Measurements from ENCODE around the gene BPIFB1.

Gene BPIFB1

DNA sequence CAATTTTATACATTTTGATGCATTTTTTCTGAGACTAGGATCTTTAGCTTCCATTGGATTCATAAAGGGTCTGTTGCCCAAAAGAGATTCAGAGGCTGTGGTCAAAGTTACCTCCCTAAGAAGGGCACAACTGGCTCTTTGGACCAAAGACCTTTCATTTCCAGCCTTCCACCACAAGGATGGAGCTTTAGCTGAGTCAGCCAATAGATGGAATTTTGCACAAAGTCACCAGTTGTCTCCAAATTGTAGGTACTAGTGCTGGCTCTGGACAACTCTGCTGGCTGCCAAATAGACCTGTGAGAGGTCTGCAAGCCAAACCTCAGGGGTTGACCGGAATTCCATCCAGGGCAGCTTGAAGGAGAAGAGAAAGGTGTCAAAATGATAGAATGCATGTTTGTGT lies 46.7 kb upstream of the BPIFB1 start:
- Histone ChIP-seq H3K4me3 (replicated peaks; ENCODE audit: insufficient read depth, low read length) (no peak overlapping the region), H3K27ac (replicated peaks) (no peak overlapping the region), H3K27me3 (ENCODE audit: insufficient read depth, poor library complexity, severe bottlenecking) (peaks cover 2% of the 10 kb centered on the region)
- TF ChIP-seq, protein P1, sequence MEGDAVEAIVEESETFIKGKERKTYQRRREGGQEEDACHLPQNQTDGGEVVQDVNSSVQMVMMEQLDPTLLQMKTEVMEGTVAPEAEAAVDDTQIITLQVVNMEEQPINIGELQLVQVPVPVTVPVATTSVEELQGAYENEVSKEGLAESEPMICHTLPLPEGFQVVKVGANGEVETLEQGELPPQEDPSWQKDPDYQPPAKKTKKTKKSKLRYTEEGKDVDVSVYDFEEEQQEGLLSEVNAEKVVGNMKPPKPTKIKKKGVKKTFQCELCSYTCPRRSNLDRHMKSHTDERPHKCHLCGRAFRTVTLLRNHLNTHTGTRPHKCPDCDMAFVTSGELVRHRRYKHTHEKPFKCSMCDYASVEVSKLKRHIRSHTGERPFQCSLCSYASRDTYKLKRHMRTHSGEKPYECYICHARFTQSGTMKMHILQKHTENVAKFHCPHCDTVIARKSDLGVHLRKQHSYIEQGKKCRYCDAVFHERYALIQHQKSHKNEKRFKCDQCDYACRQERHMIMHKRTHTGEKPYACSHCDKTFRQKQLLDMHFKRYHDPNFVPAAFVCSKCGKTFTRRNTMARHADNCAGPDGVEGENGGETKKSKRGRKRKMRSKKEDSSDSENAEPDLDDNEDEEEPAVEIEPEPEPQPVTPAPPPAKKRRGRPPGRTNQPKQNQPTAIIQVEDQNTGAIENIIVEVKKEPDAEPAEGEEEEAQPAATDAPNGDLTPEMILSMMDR (IDR thresholded peaks at IDR 0.05; ENCODE audit: insufficient read depth, low read length): no peak
- TF ChIP-seq GABPA (IDR thresholded peaks at IDR 0.05; ENCODE audit: low read depth) (no peak), SPI1 (IDR thresholded peaks at IDR 0.05; ENCODE audit: borderline replicate concordance, low read depth) (no peak), POLR2AphosphoS5 (IDR thresholded peaks at IDR 0.05; ENCODE audit: low read depth) (no peak)
- TF ChIP-seq, protein P2, sequence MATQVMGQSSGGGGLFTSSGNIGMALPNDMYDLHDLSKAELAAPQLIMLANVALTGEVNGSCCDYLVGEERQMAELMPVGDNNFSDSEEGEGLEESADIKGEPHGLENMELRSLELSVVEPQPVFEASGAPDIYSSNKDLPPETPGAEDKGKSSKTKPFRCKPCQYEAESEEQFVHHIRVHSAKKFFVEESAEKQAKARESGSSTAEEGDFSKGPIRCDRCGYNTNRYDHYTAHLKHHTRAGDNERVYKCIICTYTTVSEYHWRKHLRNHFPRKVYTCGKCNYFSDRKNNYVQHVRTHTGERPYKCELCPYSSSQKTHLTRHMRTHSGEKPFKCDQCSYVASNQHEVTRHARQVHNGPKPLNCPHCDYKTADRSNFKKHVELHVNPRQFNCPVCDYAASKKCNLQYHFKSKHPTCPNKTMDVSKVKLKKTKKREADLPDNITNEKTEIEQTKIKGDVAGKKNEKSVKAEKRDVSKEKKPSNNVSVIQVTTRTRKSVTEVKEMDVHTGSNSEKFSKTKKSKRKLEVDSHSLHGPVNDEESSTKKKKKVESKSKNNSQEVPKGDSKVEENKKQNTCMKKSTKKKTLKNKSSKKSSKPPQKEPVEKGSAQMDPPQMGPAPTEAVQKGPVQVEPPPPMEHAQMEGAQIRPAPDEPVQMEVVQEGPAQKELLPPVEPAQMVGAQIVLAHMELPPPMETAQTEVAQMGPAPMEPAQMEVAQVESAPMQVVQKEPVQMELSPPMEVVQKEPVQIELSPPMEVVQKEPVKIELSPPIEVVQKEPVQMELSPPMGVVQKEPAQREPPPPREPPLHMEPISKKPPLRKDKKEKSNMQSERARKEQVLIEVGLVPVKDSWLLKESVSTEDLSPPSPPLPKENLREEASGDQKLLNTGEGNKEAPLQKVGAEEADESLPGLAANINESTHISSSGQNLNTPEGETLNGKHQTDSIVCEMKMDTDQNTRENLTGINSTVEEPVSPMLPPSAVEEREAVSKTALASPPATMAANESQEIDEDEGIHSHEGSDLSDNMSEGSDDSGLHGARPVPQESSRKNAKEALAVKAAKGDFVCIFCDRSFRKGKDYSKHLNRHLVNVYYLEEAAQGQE (IDR thresholded peaks at IDR 0.05; ENCODE audit: insufficient replicate concordance, low read depth): no peak
- no peak for DNase-seq (ENCODE audit: low read depth in 1 of 2, low spot score in 1 of 2)

DNA sequence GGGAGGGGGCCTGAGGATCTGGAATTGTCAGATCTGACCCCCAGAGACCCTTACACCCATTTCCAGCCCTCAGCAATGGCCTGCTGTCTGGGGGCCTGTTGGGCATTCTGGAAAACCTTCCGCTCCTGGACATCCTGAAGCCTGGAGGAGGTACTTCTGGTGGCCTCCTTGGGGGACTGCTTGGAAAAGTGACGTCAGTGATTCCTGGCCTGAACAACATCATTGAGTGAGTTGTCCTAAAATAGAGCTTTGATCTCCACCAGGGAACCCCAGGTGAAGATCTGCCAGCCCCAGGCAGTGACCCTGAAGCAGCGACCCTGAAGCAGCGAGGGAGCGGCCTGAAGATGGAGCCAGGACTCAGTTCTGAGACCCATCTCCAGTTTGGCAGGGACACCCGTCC lies 45.0 kb upstream of the BPIFB1 start:
- Histone ChIP-seq H3K4me3 (replicated peaks; ENCODE audit: insufficient read depth, low read length) (no peak overlapping the region), H3K27ac (replicated peaks) (no peak overlapping the region), H3K27me3 (ENCODE audit: insufficient read depth, poor library complexity, severe bottlenecking) (peaks cover 2% of the 10 kb centered on the region)
- no peak for DNase-seq (ENCODE audit: low read depth in 1 of 2, low spot score in 1 of 2)
- TF ChIP-seq, protein P1 (IDR thresholded peaks at IDR 0.05; ENCODE audit: insufficient read depth, low read length): no peak
- TF ChIP-seq POLR2AphosphoS5 (IDR thresholded peaks at IDR 0.05; ENCODE audit: low read depth) (no peak), GABPA (IDR thresholded peaks at IDR 0.05; ENCODE audit: low read depth) (no peak), SPI1 (IDR thresholded peaks at IDR 0.05; ENCODE audit: borderline replicate concordance, low read depth) (no peak)
- TF ChIP-seq, protein P2 (IDR thresholded peaks at IDR 0.05; ENCODE audit: insufficient replicate concordance, low read depth): no peak

DNA sequence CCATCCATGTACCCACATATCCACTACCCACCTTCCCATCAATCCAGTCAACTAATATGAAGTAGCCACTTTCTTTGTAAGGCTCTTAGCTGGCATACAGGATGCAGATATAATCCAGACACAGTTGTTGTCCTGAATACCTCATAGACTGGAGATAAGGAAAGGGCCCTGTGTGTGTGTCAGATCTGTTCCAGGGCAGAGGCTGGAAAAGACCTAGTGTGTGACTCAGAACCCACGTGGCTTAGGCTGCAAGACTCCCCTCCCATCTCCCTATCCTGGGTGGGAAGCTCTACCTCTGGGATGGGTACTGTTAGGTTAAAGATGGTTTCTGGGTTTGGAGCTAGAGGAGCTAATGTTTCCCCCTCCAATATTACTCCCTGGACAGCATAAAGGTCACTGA lies 43.6 kb upstream of the BPIFB1 start:
- no peak for DNase-seq (ENCODE audit: low read depth in 1 of 2, low spot score in 1 of 2)
- Histone ChIP-seq H3K27ac (replicated peaks) (no peak overlapping the region), H3K4me3 (replicated peaks; ENCODE audit: insufficient read depth, low read length) (no peak overlapping the region), H3K27me3 (ENCODE audit: insufficient read depth, poor library complexity, severe bottlenecking) (peaks cover 2% of the 10 kb centered on the region)
- TF ChIP-seq, protein P1 (IDR thresholded peaks at IDR 0.05; ENCODE audit: insufficient read depth, low read length): no peak
- TF ChIP-seq SPI1 (IDR thresholded peaks at IDR 0.05; ENCODE audit: borderline replicate concordance, low read depth) (no peak), POLR2AphosphoS5 (IDR thresholded peaks at IDR 0.05; ENCODE audit: low read depth) (no peak), GABPA (IDR thresholded peaks at IDR 0.05; ENCODE audit: low read depth) (no peak)
- TF ChIP-seq, protein P2 (IDR thresholded peaks at IDR 0.05; ENCODE audit: insufficient replicate concordance, low read depth): no peak

Data from HL-60 (cell line).